Neutrophil (primary cell): ENCODE measurements around the gene CAMTA1.
"Not testable (repeated sequence)": the region's sequence is repeated elsewhere in the genome, so short reads cannot be mapped to it uniquely, and the experiment has no call there.

Source experiments
- H3K27ac ChIP-seq: fragments of 200-600 bp; sonication (generic); 2 replicates; pipeline ENCODE4 v1.5.1; 2016; ENCODE audit warnings: mild to moderate bottlenecking, moderate library complexity
- H3K27me3 ChIP-seq: fragments of 200-600 bp; sonication (generic); 2 replicates; pipeline ENCODE4 v1.6.0; 2016; ENCODE audit warnings: mild to moderate bottlenecking
- H3K36me3 ChIP-seq: fragments of 200-600 bp; sonication (generic); 2 replicates; pipeline ENCODE4 v1.5.1; 2017
- H3K4me1 ChIP-seq, 2 experiments: fragments of 200-600 bp in 1 of 2; sonication (generic) in 1 of 2; 1 replicate in 1 of 2; 2 replicates in 1 of 2; pipeline versions ENCODE4 v1.5.1 to v1.6.1; 2013 to 2016; ENCODE audit warnings: low read depth in 1 of 2, low read length in 1 of 2, mild to moderate bottlenecking in 1 of 2, moderate library complexity in 1 of 2; ENCODE audit not compliant: control insufficient read depth in 1 of 2, insufficient read depth in 1 of 2
- H3K4me3 ChIP-seq, 2 experiments: fragments of 200-600 bp in 1 of 2; sonication (generic) in 1 of 2; 1 replicate in 1 of 2; 2 replicates in 1 of 2; pipeline ENCODE4 v1.5.1; 2013 to 2016; ENCODE audit warnings: low read depth in 1 of 2, low read length in 1 of 2, mild to moderate bottlenecking in 1 of 2, moderate library complexity in 1 of 2
- H3K9me3 ChIP-seq: fragments of 200-600 bp; sonication (generic); 2 replicates; pipeline ENCODE4 v1.5.1; 2016
- CTCF ChIP-seq: fragments of 200-600 bp; sonication (generic); IDR thresholded peaks from 2 replicates; pipeline ENCODE4 v1.5.1; 2016; ENCODE audit warnings: antibody characterized with exemption

Gene CAMTA1

GRCh38 chr1:7691576-7691975, 906.3 kb downstream of the CAMTA1 start:
- no peak for TF ChIP-seq CTCF
- Histone ChIP-seq H3K27ac (no peak overlapping the region), H3K27me3 (peaks cover 14% of the 10 kb centered on the region), H3K36me3 (no peaks in the 10 kb centered on the region), H3K4me3 (no peak overlapping the region), H3K9me3 (no peaks in the 10 kb centered on the region), H3K4me1 (no peaks in the 10 kb centered on the region)

GRCh38 chr1:7692005-7692404, 906.8 kb downstream of the CAMTA1 start:
- TF ChIP-seq CTCF: no peak
- H3K9me3 ChIP-seq: no peaks in the 10 kb centered on the region
- H3K27ac ChIP-seq: no peak overlapping the region
- H3K4me3 ChIP-seq: no peak overlapping the region
- H3K27me3 ChIP-seq: peaks cover 11% of the 10 kb centered on the region
- no peaks in the 10 kb centered on the region for H3K4me1 ChIP-seq
- no peaks in the 10 kb centered on the region for H3K36me3 ChIP-seq

DNA sequence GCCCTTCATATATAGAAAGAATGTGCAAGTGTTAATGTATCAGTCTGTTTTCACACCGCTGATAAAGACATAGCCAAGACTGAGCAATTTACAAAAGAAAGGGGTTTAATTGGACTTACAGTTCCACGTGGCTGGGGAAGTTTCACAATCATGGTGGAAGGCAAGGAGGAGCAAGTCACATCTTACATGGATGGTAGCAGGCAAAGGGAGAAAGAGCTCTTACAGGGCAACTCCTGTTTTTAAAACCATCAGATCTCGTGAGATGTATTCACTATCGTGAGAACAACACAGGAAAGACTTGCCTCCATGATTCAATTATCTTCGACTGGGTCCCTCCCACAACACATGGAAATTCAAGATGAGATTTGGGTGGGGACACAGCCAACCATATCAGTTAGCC, 907.8 kb downstream of the CAMTA1 start:
- H3K27me3 ChIP-seq, H3K36me3 ChIP-seq, H3K9me3 ChIP-seq: not testable (repeated sequence)

GRCh38 chr1:7693662-7694061, 908.4 kb downstream of the CAMTA1 start:
- H3K4me3 ChIP-seq: no peak overlapping the region
- no peaks in the 10 kb centered on the region for H3K9me3 ChIP-seq
- H3K27me3 ChIP-seq: peaks cover 1% of the 10 kb centered on the region
- no peaks in the 10 kb centered on the region for H3K36me3 ChIP-seq
- H3K4me1 ChIP-seq: no peaks in the 10 kb centered on the region
- no peak overlapping the region for H3K27ac ChIP-seq
- no peak for TF ChIP-seq CTCF

More for the DNA sequence above, 907.8 kb downstream of the CAMTA1 start:
- not testable (repeated sequence) for H3K4me3 ChIP-seq, H3K4me1 ChIP-seq, H3K27ac ChIP-seq

DNA sequence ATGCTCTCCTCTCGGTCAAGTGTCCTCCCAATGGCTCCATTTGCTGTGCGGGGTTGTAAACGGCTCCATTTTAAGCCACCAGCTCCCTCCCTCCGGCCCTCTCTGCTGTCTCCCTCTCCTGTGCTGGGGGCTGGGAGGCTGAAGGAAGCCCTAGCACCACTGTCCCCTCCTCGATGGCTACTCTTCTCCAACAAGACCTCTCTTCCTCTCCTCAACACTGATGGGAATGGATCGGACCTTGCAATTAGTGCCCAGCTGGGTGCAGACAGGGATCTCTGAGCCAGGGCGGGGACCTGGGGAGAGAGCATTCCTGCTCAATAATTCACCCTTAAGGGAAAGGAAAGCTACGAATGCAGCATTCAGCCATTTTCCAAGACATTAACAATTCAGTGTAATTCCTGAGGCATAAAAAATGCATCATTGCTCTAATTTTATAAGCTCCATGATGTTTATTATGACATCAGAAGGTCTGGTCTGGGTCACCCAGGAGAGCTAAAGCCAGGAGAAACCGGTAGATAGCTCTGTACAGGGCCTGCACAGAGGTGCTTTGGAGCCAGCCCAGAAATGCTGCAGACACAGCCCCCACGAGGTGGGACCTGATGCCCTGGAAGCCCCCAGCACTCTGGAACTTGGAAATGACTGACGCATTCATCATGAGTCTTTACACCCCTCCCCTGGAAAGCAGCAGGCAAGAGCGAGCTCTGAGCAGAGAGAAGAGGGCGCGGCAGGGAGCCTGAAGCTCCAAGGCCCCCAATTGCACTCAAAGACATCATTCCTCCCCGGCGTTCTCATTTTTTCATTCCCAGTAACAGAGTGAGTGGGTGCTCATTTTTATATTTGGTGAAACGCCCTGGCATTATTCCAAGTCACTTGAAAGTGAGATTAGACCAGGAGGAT, 909.6 kb downstream of the CAMTA1 start:
- H3K27ac ChIP-seq: no peak overlapping the region
- H3K36me3 ChIP-seq: no peaks in the 10 kb centered on the region

More for the DNA sequence above, 909.6 kb downstream of the CAMTA1 start:
- Histone ChIP-seq H3K4me1 (no peaks in the 10 kb centered on the region), H3K27me3 (peaks cover 4% of the 10 kb centered on the region), H3K4me3 (no peak overlapping the region), H3K9me3 (no peaks in the 10 kb centered on the region)
- no peak for TF ChIP-seq CTCF
